ENCODE data around the gene LDLRAD1. TPM values are rescaled to one million over a fixed set of nuclear protein-coding genes. Genes with fewer than 3 reads are reported as not detected.

The LDLRAD1 gene, protein sequence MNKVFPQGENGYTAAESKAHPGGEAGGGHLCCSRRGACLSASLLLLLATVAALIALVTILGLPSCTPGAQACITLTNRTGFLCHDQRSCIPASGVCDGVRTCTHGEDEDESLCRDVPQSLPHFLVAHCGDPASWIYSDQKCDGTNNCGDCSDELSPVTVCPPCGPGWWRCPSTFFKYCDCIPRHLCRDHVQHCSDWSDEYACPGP
- total RNA-seq (10 to 100 TPM in 1 of 7 donors, 1 to 10 TPM in 2, under 1 TPM in 2, not detected in 2; 0.37 to 49.6 (median 1.2) TPM), polyA plus RNA-seq (under 1 TPM; 0.05 to 0.22 TPM)
- long read RNA-seq, donor 1, result 0 reads
- long read RNA-seq, donor 2, result 0 reads
- long read RNA-seq, donor 3, result 0 reads

DNA sequence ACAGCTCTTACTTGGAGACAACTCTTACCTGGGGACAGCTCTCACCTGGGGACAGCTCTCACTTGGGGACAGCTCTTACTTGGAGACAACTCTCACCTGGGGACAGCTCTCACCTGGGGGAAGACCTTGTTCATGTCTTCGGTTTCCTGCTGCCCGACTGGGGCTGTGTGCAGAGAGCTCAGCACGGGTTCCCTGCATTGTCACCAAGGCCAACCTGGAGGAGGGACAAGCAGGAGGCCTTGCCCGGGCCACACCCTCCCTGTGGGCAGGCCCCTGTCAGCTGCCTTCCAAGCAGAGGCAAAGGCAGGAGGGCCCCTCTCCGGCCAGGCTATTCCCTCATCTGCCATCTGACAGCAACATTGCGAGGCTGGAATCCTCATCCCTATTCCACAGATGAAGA, at the start of gene LDLRAD1:
LDLRAD1 (minus strand) TSS at position 208 of the 400 bp plus-strand sequence; CDS start at position 134, 74 bp downstream.
- no peak within 1 kb of the TSS for H3K27ac ChIP-seq
- H3K4me3 ChIP-seq, result no peak within 1 kb of the TSS
- no peaks in the 10 kb centered on the region for H3K36me3 ChIP-seq
- 39 to 52% (median 48%) methylated on average over 6 of the region's 6 CpGs for WGBS, 3 donors
- no peaks in the 10 kb centered on the region for H3K27me3 ChIP-seq
- peak in 1 of 5 donors; percentile 5 for DNase-seq
- intact Hi-C loops (cut with DNase I), result no loop called here
- H3K4me1 ChIP-seq (ENCODE audit: insufficient read depth), result no peaks in the 10 kb centered on the region
- TF ChIP-seq, protein P1, sequence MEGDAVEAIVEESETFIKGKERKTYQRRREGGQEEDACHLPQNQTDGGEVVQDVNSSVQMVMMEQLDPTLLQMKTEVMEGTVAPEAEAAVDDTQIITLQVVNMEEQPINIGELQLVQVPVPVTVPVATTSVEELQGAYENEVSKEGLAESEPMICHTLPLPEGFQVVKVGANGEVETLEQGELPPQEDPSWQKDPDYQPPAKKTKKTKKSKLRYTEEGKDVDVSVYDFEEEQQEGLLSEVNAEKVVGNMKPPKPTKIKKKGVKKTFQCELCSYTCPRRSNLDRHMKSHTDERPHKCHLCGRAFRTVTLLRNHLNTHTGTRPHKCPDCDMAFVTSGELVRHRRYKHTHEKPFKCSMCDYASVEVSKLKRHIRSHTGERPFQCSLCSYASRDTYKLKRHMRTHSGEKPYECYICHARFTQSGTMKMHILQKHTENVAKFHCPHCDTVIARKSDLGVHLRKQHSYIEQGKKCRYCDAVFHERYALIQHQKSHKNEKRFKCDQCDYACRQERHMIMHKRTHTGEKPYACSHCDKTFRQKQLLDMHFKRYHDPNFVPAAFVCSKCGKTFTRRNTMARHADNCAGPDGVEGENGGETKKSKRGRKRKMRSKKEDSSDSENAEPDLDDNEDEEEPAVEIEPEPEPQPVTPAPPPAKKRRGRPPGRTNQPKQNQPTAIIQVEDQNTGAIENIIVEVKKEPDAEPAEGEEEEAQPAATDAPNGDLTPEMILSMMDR (IDR thresholded peaks at IDR 0.05), result no peak
- no peak for TF ChIP-seq EP300 (IDR thresholded peaks at IDR 0.05)
- TF ChIP-seq POLR2A (IDR thresholded peaks at IDR 0.05), result no peak
- H3K9me3 ChIP-seq, result no peaks in the 10 kb centered on the region

DNA sequence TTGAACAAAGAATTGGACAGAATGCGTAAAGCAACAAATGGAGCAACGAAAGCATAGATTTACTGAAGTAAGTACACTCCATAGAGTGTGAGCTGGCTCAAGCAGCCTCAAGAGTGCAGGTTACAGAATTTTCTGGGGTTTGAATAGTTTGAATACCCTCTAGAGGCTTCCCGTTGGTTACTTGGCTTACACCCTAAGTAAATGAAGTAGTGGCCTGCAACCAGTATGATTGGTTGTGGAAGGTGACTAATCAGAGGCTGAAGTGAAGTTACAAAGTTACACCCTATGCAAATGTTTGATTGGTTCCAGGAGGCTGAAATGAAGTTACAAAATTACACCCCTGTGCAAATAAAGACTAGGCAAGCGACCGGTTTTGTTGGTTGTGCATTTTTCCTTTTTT, 46.3 kb upstream of the LDLRAD1 start:
- DNase-seq, result no peak
- Histone ChIP-seq H3K9me3 (no peaks in the 10 kb centered on the region), H3K4me1 (ENCODE audit: insufficient read depth) (no peaks in the 10 kb centered on the region), H3K27ac (no peak overlapping the region), H3K36me3 (no peaks in the 10 kb centered on the region), H3K27me3 (no peaks in the 10 kb centered on the region), H3K4me3 (no peak overlapping the region)
- no peak for TF ChIP-seq EP300 (IDR thresholded peaks at IDR 0.05)
- TF ChIP-seq POLR2A (IDR thresholded peaks at IDR 0.05), result no peak
- TF ChIP-seq, protein P1 (IDR thresholded peaks at IDR 0.05), result no peak
- intact Hi-C loops (cut with DNase I), result loop anchor here in 2 of 4 donors (10.0 kb wide), 2 partner anchors 341 to 741 kb away; partner anchors contain the start of genes SSBP3 (in 1 of the 2) and TTC22 (in 1 of the 2)
- whole genome bisulfite sequencing, 3 donors, result 92 to 98% (median 93%) methylated on average over 5 of the region's 5 CpGs

DNA sequence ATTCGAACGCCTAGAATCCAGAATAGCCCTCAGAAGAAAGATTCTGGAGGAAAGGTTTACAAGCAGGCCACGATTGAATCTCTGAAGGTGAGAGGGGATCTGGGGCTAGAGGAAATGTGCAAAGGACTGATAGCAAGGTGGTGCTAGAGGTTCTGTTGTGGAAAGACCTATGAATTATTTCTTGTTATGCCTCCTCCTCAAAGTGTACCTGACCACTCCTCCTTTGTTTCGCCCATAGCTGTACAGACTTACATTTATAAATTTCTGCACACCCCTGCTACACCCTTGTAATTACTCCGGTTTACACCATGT, 36.4 kb upstream of the LDLRAD1 start:
- Histone ChIP-seq H3K36me3 (no peaks in the 10 kb centered on the region), H3K4me1 (ENCODE audit: insufficient read depth) (peaks cover 4% of the 10 kb centered on the region), H3K4me3 (no peak overlapping the region), H3K9me3 (no peaks in the 10 kb centered on the region), H3K27ac (no peak overlapping the region), H3K27me3 (no peaks in the 10 kb centered on the region)
- 51 to 59% (median 55%) methylated on average over 5 of the region's 5 CpGs for WGBS, 3 donors
- intact Hi-C loops (cut with DNase I), result loop anchor here in 2 of 4 donors (5.0 to 10.0 kb wide), 2 partner anchors 162 to 180 kb away; partner anchors contain the start of gene DIO1 (in 1 of the 2)
- no peak for DNase-seq
- TF ChIP-seq, protein P1 (IDR thresholded peaks at IDR 0.05), result no peak
- TF ChIP-seq POLR2A (IDR thresholded peaks at IDR 0.05), result no peak
- no peak for TF ChIP-seq EP300 (IDR thresholded peaks at IDR 0.05)

DNA sequence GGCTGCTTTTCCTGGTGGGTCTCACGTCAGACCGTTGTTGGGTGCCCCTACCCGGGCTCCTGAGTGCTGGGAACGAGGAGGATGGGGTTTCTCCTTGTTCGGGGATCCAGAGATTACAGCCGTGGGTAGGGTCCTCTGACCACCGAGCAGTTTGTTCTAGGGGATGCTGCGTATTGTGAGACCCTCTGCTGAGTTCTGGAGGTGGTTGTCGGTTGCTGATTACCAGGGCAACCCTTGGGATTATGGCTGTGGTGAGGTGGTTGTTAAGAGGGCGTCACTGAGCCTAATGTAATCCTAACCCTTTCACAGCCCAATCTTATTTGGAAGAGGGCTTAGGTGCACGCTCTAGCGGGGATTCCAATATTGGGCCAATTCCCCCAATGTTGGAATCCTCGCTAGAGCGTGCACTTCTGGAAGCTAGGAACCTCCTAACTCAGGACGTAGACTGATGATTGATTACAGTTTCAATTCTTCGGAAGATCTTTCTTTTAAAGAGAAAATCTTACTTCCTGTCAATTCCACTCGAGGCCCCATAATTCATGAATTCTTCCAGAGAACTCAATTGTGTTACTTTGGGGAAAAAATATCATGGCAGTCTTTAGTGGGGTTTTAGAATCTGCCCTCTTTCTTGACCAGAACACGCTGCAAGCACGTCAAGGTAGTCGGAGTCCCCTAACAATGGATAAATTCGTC, 35.9 kb upstream of the LDLRAD1 start:
- Histone ChIP-seq H3K4me1 (ENCODE audit: insufficient read depth) (peaks cover 4% of the 10 kb centered on the region), H3K36me3 (no peaks in the 10 kb centered on the region), H3K9me3 (no peaks in the 10 kb centered on the region), H3K27me3 (no peaks in the 10 kb centered on the region), H3K4me3 (peak overlapping the region; percentile 77), H3K27ac (peak overlapping the region; percentile 71 to 84)
- intact Hi-C loops (cut with DNase I), result loop anchor here in 2 of 4 donors (5.0 to 10.0 kb wide), 2 partner anchors 162 to 179 kb away; partner anchors contain the start of gene DIO1 (in 1 of the 2)
- DNase-seq, result no peak
- TF ChIP-seq, protein P1 (IDR thresholded peaks at IDR 0.05), result no peak
- no peak for TF ChIP-seq POLR2A (IDR thresholded peaks at IDR 0.05)
- TF ChIP-seq EP300 (IDR thresholded peaks at IDR 0.05), result no peak
- 11 to 14% (median 14%) methylated on average over 21 of the region's 21 CpGs for WGBS, 3 donors
